ENCODE measurements around the gene TMED5. TPM values are rescaled to one million over a fixed set of nuclear protein-coding genes. Genes with fewer than 3 reads are reported as not detected.
"Not testable (repeated sequence)": the region's sequence is repeated elsewhere in the genome, so short reads cannot be mapped to it uniquely, and the experiment has no call there.

TMED5 gene
- total RNA-seq, 1 experiment from 2014 or later: 59.2 TPM

DNA sequence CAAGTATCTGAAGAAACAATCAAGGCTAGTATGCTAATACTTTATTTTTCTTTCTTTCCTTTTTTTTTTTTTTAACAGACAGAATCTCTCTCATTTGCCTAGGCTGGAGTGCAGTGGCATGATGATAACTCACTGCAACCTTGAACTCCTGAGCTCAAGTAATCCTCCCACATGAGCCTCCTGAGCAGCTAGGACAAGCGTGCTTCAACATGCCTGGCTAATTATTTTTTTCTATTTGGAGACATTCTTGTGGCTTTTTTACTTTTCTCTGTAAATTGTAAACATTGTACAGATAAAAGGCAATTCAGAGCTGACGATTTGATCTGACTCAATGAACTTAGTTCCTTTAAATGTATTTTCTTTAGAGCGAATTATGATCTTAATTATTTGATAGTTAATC is 41.7 kb upstream of the TMED5 start:
- DNase-seq (no peak), ATAC-seq (no peak)
- no peaks in the 10 kb centered on the region for H3F3A ChIP-seq (ENCODE audit: low read length, unreplicated experiment)
- H3K9me3 ChIP-seq (ENCODE audit: low read length): no peaks in the 10 kb centered on the region
- H3K4me2 ChIP-seq (ENCODE audit: low read length): no peak overlapping the region
- no TSS peak for BruUV-seq (replicated peaks)
- H4K20me1 ChIP-seq (ENCODE audit: low read length): no peaks in the 10 kb centered on the region
- POLR2A ChIA-PET (ENCODE audit: unreplicated experiment): no interaction called here
- peaks cover 48% of the 10 kb centered on the region for H3K36me3 ChIP-seq (ENCODE audit: low read depth, low read length)
- no peaks in the 10 kb centered on the region for H3K27me3 ChIP-seq (ENCODE audit: low read length)
- TF ChIP-seq EZH2phosphoT487 (IDR thresholded peaks at IDR 0.05; ENCODE audit: borderline replicate concordance, low read length) (no peak), EZH2 (IDR thresholded peaks at IDR 0.05; ENCODE audit: low read length, unreplicated experiment) (no peak)
- TF ChIP-seq, protein P1, sequence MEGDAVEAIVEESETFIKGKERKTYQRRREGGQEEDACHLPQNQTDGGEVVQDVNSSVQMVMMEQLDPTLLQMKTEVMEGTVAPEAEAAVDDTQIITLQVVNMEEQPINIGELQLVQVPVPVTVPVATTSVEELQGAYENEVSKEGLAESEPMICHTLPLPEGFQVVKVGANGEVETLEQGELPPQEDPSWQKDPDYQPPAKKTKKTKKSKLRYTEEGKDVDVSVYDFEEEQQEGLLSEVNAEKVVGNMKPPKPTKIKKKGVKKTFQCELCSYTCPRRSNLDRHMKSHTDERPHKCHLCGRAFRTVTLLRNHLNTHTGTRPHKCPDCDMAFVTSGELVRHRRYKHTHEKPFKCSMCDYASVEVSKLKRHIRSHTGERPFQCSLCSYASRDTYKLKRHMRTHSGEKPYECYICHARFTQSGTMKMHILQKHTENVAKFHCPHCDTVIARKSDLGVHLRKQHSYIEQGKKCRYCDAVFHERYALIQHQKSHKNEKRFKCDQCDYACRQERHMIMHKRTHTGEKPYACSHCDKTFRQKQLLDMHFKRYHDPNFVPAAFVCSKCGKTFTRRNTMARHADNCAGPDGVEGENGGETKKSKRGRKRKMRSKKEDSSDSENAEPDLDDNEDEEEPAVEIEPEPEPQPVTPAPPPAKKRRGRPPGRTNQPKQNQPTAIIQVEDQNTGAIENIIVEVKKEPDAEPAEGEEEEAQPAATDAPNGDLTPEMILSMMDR (conservative IDR thresholded peaks at IDR 0.05; ENCODE audit: low read depth, low read length): no peak
- H3K79me2 ChIP-seq (ENCODE audit: low read length): no peaks in the 10 kb centered on the region
- H3K4me1 ChIP-seq (ENCODE audit: insufficient read depth, low read length): no peaks in the 10 kb centered on the region
- intact Hi-C loops (cut with micrococcal nuclease): no loop called here
- no peaks in the 10 kb centered on the region for H3K9me2 ChIP-seq (replicated peaks; ENCODE audit: low read length)
- no peak overlapping the region for H3K27ac ChIP-seq (ENCODE audit: low read length)
- no peak overlapping the region for H2AFZ ChIP-seq (ENCODE audit: low read length)
- no peak overlapping the region for H3K4me3 ChIP-seq (ENCODE audit: low read length)
- CTCF ChIA-PET: no interaction called here
- H3K9ac ChIP-seq (ENCODE audit: low read length): no peak overlapping the region

DNA sequence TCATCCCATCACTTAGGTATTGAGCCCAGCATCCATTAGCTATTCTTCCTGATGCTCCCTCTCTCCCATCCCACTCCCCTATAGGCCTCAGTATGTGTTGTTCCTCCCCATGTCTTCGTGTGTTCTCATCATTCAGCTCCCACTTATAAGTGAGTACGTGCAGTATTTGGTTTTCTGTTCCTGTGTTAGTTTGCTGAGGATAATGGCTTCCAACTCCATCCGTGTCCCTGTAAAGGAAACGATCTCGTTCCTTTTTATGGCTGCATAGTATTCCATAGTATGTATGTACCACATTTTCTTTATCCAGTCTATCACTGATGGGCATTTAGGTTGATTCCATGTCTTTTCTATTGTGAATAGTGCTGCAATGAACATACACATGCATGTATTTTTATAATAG is 40.5 kb upstream of the TMED5 start:
- BruUV-seq (replicated peaks); H3K27me3 ChIP-seq (ENCODE audit: low read length); H3K27ac ChIP-seq (ENCODE audit: low read length); POLR2A ChIA-PET (ENCODE audit: unreplicated experiment); H3K9ac ChIP-seq (ENCODE audit: low read length); H3K9me3 ChIP-seq (ENCODE audit: low read length); H3K4me2 ChIP-seq (ENCODE audit: low read length); DNase-seq; CTCF ChIA-PET; H3K79me2 ChIP-seq (ENCODE audit: low read length); H3K4me1 ChIP-seq (ENCODE audit: insufficient read depth, low read length); ATAC-seq; intact Hi-C loops (cut with micrococcal nuclease); H3K9me2 ChIP-seq (replicated peaks; ENCODE audit: low read length); H3K4me3 ChIP-seq (ENCODE audit: low read length); H2AFZ ChIP-seq (ENCODE audit: low read length); H3F3A ChIP-seq (ENCODE audit: low read length, unreplicated experiment); H4K20me1 ChIP-seq (ENCODE audit: low read length): not testable (repeated sequence)
- peaks cover 48% of the 10 kb centered on the region for H3K36me3 ChIP-seq (ENCODE audit: low read depth, low read length)

DNA sequence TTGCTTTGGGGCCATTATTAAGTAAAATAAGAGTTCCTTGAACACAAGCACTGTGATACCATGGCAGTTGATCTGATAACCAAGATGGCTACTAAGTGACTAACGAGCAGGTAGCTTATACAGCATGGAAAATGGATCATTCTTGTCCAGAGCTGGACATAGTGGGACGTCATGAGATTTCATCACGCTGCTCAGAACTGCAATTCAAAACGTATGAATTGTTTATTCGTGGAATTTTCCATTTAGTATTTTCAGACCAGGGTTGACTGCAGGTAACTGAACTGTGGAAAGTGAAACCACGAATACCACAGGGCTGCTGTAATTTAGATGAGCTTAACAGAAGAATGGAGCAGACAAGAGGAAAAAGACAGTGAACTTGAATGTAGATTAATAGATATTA is 39.2 kb upstream of the TMED5 start:
- POLR2A ChIA-PET (ENCODE audit: unreplicated experiment): no interaction called here
- CTCF ChIA-PET: no interaction called here
- intact Hi-C loops (cut with micrococcal nuclease): no loop called here
- Histone ChIP-seq H3K4me1 (ENCODE audit: insufficient read depth, low read length) (no peaks in the 10 kb centered on the region), H3K9me2 (replicated peaks; ENCODE audit: low read length) (no peaks in the 10 kb centered on the region), H3K9me3 (ENCODE audit: low read length) (no peaks in the 10 kb centered on the region), H3K79me2 (ENCODE audit: low read length) (no peaks in the 10 kb centered on the region), H4K20me1 (ENCODE audit: low read length) (no peaks in the 10 kb centered on the region), H3K27me3 (ENCODE audit: low read length) (no peaks in the 10 kb centered on the region), H3F3A (ENCODE audit: low read length, unreplicated experiment) (no peaks in the 10 kb centered on the region), H2AFZ (ENCODE audit: low read length) (no peak overlapping the region), H3K36me3 (ENCODE audit: low read depth, low read length) (peaks cover 50% of the 10 kb centered on the region), H3K27ac (ENCODE audit: low read length) (no peak overlapping the region), H3K4me3 (ENCODE audit: low read length) (no peak overlapping the region), H3K4me2 (ENCODE audit: low read length) (no peak overlapping the region), H3K9ac (ENCODE audit: low read length) (no peak overlapping the region)
- DNase-seq (no peak), ATAC-seq (no peak)
- TF ChIP-seq, protein P1 (conservative IDR thresholded peaks at IDR 0.05; ENCODE audit: low read depth, low read length): no peak
- TF ChIP-seq EZH2phosphoT487 (IDR thresholded peaks at IDR 0.05; ENCODE audit: borderline replicate concordance, low read length) (no peak), EZH2 (IDR thresholded peaks at IDR 0.05; ENCODE audit: low read length, unreplicated experiment) (no peak)
- BruUV-seq (replicated peaks): no TSS peak
